ENCODE measurements around the gene MAP2K6.

GRCh38 chr17:69572747-69573146, 158.2 kb downstream of the MAP2K6 start:
- TF ChIP-seq EZH2 (IDR thresholded peaks at IDR 0.05; ENCODE audit: insufficient read depth, poor library complexity, severe bottlenecking) (no peak), EZH2phosphoT487 (IDR thresholded peaks at IDR 0.05; ENCODE audit: insufficient read depth, low read depth) (no peak)
